Fibroblast of skin of left biceps (primary cell): ENCODE data around the gene KMT2D.

Source experiments
- DNase-seq, 2 experiments: peaks; one replicate each; pipeline ENCODE4 v3.0.0-alpha.2; 2013; ENCODE audit warnings: low read depth in 2 of 2

Gene KMT2D

DNA sequence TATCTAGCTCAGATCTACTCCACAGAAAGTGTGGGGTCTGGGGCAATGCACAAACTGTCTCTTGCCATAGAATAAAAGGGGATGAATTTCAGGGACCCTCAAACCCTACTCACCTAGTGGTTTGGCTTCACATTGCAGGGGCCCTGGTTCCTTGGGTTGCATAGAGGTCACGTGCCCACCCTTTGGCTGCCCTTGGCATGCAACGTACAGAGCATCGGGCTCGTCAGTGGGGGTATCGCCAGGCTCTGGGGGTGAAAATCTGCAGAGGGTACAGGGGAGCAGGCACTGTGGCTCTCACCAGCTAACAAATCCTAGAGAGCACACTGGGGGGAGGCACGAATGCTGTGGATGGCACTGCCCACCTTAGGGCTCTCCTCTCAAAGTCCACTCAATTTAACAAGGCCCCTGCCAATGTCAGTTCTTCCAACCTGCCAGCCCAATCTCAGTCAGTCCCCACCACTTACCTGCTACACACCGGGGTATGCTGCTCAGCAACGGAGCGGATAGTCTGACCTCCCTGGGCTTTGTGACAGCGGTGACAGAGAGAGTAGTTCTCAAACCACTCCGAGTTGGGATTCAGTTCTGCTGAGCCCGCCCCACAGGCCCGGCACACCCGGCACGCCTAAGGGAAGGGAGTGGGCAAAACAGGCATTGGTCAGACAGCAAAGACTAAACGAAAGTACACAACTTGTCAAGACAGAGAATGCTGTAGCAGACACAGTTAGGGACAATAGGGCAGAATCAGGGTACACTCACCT lies 8.0 kb downstream of the KMT2D start:
- no peak for DNase-seq

DNA sequence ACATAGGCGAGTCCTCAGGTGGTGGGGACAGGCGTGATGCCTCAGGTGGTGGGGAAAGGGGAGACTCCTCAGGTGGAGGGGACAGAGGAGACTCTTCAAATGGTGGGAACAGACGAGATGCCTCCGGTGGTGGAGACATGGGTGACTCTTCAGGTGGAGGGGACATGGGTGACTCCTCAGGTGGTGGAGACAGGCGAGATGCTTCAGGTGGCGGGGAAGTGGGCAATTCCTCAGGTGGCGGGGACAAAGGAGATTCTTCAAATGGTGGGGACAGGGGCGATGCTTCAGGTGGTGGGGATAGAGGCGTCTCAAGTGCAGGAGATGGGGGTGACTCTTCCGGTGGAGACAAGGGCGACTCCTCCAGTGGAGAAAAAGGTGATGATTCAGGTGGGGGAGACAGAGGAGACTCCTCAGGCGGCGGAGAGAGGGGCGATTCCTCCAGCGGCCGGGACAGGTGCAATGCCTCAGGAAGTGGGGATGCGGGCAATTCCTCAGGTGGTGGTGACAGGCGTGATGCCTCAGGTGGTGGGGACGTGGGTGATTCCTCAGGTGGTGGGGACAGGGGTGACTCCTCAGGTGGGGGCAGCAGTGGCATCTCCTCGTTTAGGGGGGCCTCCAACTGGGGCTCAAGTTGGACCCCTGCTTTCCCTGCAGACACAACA lies 8.7 kb downstream of the KMT2D start:
- no peak for DNase-seq

DNA sequence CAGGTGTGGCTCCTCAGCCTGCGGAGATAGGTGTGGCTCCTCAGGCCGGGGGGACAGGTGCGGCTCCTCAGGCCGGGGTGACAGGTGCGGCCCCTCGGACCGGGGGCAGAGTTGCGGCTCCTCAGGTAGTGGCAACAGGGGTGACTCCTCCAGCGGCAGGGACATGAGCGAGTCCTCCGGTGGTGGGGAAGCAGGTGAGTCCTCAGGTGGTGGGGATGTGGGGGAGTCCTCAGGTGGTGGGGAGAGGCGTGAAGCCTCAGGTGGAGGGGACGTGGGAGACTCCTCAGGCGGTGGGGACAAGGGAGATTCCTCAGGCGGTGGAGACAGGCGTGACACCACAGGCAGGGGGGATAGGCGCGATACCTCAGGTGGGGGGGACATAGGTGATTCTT lies 9.2 kb downstream of the KMT2D start:
- no peak for DNase-seq

DNA sequence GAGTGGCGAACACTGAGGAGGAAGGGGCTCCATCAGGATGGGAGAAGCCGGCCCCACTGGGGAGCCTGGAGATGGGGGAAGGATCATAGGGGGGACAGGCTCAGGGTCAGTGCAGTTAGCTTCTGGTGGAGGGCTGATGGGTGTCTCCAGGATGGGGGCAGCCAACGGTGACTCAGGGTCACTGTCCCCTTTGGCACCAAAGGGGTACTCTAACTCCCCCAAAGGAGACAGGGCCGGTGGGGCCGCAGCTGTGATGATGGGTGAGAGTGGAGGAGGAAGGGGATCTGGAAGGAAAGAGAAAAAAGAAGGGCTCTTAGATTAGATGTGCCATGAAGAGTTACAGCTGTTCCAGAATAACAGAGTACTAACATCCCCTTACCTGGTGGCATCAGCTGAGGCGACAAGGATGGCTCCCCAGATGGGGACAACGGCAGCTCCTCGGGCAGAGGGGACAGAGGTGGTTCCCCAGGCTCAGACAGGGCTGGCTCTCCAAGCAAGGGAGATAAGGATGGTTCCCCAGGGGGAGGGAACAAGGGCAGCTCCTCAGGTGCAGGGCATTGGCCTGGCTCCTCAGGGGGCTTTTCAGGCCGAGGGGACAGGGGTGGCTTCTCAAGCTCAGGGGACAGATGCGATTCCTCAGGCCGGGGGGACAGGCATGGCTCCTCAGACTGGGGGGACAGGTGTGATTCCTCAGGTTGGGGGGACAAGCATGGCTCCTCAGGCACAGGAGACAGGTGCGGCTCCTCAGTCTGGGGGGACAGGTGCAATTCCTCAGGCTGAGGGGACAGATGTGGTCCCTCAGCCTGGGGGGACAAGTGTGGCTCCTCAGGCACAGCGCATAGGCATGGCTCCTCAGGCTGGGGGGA lies 9.9 kb downstream of the KMT2D start:
- DNase-seq: no peak

DNA sequence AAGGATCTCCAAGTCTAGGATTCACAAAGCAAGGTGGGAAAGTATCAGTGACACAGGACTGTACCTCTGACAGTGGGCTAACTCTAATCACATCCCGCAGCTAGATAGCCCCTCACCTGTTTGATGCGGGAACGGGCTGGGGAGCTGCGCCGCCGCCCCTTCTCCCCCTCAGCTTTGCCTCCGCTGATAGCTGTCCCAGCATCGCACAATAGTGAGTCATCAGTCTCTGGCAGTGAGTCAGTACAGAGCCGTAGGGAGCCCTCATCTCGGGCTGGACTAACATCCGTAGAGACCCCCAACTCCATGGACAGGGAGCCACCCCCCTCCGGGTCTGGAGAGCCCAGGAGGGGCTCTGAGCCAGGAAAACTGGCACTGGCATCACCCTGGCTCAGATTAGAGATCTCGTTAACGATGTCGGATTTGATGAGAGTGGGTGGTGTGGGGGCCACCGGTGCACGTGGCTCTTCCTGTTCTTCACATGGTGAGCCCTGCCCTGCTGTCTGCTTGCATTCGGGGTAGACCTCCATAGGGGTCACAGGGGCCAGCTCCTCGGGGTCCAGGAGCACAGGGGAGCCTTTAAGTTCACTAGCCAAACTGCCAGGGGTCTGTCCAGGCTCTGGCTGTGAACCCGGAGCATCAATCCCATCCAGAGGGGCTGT lies 10.9 kb downstream of the KMT2D start:
- no peak for DNase-seq

DNA sequence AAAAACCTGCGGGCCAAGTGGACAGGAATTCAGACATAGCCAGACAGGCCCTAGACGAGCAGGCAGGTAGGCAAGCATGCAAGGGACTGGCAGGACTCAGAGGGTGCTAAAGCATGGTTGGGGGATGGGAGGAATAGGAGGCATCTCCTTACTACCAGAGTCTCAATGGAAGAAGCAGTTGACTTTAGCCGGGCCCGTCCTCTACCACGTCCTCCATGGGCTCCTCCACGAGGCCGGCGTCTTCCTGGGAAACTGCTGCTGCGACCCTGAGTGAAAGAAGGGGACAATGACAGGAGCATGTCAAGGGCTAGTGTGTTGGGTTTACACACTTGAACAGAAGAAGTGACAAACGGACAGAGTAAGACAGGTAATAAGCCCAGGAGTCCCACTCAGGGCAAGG lies 11.6 kb downstream of the KMT2D start:
- DNase-seq: no peak

DNA sequence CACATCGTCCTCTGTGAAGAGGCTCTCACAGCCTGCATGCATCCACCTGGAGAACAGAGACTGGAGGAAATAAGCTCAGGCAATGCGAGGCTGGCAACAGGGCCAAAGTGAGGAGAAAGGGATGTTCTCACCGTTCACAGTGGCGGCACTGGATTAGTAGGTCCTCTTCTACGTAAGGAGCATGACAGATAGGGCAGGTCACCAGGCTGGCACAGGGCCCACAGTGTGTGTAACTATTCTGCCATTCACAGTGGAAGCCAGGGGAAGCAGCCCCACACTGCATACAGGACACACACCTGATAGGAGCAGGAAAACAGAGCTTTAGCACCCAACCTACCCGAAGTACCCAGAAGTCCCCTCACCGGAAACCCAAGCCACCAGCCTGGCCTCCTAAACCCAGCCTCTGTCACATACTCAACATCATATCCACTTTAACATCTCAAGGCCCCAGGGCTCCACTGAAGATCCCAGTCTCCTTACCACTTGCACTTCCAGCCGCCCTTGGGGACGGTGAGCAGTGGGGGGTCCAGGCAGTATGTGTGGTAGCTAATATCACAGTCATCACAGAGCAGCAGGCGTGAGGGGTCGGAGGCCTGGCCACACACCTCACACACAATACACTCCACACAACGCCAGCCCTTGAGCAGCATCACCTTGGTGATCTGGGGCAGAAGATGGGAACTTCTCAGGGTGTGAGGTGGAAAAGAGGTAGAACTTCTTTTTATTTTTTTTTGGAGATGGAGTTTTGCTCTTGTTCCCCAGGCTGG lies 14.3 kb downstream of the KMT2D start:
- no peak for DNase-seq

DNA sequence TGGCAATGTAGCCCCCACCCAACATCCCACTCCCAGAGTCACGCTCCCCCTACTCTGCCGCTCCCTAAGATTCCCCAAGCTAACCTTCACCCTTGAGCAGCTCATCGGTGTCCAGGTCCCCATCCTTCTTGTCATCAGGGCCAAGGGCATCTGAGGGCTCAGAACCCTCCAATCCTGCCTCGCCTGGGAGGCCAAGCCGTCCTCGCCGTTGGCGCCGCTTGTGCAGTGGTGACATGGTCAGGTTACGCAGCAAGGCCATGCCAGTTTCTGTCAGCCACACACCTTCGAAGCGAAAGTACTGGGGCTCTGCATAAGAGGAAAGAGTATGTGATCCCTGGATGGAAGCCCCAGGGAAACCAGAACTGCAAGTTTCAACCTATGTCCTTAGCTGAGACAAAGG lies 15.9 kb downstream of the KMT2D start:
- DNase-seq: no peak

DNA sequence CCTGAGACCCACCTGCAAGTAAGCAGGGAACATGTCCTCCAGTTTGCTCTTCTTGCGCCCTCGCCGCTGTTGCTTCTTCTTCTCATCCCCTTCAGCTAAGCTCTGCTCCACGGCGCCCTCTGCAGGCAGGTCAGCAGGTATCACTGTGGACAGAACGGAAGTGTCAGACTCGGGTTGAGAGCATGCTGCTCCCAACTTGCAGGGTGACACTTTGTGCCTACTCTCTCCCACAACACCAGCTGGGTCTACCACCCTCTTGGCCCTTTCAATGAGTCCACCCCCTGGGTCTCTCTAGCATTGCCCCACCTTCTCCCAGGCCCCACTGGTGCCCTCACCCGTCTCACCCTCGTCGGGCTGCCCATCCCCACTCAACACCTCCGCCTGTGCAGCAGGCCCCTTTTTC lies 16.7 kb downstream of the KMT2D start:
- DNase-seq: no peak

DNA sequence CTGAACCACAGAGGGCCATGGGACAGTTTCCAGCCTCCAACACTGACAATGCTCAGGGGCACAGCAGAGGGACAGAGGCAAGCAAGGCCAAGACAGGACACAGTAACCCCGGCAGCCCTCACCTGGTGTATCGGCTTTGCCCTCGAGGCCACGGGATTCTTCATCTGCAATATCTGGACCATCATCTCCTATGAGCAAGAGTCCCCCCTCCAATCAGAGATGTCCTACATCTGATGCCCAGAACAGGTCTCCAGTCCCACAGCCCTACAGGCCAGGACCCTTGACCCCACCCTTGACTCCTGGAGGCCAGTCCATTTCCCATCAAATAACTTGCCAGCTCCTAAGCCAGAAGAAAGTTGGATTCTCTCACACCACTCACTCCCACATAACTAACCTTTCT lies 17.4 kb downstream of the KMT2D start:
- no peak for DNase-seq

DNA sequence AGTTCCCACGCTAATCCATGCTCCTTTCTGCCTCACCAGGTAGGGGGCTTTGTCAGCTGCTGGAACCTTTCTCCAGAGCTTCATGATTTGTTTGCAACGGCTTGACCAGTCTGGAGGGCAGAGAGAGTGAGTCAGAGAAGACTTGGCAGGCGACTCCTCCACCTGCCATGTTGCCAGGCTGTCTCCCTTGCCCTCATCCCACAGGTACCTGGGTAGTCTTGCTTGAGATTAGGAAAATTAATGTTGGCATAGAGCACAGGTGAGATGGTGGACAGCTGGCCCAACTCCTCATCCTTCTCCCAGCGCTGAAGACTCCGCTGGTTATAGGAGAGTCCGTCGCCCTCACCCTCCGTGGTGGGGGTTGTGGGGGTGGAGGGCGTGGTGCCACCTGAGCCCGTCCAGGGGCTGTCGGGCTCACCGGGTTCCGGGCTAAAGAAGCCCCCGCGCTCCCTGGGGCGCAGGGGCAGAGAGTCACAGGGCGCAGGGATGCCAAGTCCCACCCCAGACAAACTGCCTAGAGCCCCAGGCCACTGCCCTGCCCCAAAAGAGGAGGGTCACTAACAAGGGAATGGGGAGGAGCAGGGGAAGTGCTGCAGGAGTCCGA lies 18.6 kb downstream of the KMT2D start:
- no peak for DNase-seq

DNA sequence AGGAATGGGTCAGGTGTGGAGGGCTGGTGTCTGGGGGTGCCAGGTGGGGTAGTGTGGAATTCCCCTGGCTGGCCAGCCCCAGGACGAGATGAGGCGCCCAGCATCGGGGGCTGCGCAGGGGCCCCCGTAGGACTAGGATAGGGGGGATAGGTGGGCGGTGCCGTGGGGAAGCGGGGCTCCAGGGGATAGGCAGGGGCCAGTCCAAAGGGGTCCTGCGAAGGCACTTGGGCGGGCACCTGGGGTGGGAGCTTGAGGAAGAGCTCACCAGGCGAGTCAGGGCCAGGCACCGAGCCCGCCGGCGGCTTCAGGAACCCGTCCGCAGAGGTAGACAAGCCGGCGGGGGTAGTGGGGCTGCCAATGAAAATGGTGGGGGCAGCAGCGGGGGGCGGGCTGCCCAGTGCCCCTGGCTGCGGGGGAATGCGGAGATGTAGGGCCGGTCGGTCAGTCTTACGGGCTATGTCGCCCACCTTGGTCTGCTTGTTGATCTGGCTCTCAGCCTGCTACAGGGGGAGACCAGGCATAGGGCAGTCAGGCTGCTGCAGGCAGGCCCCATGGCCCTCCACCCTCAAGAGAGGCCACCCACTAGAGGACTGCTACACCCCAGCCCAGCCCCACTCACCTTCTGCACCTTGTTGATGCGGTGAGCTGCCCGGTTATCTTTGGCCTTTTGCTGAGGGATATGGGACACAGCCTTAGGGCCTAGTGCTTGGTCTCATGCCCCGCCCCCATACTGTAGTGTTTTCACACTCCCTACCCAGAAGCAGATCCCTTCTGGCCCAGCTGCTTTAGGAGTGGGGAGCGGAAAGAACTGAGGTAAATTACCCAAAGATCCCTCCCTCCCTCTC lies 19.3 kb downstream of the KMT2D start:
- no peak for DNase-seq

DNA sequence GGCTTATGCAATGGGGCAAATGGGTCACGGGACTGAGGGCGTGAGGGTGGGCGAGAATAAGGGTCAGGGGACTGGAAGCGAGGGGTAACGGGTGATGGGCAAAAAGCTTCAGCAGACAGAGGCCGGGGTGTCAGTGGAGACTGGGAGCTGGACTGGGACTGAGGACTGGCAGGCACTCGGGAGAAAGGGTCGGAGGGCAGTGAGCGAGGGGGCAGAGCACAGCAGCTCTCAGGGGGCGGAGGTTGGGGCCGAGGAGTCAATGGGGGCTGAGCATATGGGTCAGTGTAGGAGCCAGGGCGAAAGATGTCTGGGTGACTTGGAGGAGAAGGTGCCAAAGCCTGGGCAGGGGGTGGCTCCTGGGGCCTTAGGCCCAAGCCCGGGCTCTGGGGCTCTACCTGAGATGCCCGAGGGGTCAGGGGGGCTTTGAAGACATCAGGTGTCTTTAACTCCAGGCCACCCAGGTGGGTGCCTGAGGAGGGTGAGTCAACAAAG lies 20.2 kb downstream of the KMT2D start:
- DNase-seq: no peak

DNA sequence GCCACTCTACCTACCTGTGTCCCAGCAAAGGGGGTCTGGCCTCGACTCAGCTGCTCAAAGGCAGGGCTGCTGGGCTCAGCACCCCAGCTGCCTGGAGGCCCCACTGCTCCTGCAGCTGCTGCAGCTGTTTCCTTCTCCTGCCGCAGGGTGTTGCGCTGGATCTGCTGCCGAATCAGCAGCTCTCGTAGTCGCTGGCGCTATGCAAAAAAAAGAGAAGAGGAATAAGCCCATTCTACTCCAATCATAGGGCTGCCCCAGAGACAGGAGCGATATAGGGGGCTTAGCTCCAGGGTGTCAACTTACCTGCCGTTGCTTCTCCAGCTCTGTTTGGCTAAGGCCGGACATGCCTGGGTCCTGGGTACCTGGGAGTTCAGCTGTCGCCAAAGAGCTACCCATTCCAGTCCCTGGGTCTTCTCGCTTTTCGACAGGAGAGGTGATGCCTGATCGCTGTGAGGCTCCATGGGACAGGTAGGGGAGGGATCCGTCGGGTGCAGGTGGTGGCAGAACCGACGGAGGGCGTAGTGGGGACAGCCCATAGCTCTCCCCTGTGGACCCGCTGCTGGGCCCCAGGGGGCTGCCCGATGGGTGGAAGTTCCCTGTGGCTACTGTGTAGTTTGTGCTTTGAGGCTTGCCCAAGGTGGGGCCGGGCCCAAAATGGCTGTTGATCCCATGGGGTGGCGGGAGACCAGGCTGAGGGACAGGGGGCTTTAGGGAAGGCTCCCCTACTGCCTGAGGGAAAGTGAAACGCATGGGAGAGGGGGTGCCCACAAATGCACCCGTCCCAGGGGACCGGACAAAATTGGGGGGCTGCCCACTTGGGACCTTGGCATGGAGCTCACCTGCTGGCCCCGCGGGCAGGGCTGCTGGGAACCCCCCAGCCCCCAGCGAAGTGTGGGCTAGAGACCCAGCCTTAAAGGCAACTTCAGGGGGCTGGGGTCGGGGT lies 20.9 kb downstream of the KMT2D start:
- no peak for DNase-seq

DNA sequence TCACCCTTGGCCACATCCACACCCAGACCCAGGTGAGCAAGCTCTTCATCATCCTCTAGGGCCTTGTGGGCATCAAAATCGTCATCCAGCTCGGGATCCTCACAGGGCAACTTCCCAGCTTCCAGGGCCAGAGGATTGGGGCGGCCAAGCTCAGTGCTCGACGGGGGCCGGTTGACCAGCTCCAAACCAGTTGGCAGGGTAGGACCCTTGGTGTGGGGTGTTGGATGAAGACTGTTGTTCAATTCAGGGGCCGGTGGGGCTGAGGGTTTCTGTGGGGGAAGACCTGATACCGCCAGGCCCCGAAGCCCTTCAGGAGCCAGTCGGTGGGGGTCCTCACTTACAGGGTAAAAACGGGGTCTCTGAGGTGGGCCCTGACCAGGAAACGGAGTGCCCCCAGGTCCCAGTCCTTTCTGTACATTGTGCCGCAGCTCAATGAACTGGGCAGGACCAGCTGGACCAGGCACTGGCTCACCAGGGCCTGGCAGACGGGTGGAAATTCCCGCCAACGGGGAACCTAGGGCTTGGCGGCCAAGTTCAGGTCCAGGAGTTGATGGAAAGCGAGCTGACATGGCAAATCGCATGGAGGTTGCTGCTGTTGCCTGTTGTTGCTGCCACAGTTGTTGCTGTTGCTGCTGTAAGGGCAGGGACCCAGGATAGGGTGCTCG lies 22.2 kb downstream of the KMT2D start:
- DNase-seq: no peak

DNA sequence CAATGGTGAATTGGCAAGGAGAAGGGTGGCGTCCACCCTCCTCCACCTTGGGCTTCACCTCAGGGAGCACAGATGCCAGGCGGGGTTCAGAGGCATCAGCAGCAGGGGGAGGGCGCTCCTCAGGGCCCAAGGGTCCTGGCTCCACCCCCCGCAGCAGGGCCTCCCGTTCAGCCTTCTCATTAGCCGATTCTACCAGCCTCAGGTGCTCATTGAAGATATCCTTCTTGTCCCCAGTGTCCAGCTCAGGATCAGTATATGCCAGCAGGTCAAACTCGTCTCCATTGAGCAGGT lies 22.7 kb downstream of the KMT2D start:
- DNase-seq: no peak

DNA sequence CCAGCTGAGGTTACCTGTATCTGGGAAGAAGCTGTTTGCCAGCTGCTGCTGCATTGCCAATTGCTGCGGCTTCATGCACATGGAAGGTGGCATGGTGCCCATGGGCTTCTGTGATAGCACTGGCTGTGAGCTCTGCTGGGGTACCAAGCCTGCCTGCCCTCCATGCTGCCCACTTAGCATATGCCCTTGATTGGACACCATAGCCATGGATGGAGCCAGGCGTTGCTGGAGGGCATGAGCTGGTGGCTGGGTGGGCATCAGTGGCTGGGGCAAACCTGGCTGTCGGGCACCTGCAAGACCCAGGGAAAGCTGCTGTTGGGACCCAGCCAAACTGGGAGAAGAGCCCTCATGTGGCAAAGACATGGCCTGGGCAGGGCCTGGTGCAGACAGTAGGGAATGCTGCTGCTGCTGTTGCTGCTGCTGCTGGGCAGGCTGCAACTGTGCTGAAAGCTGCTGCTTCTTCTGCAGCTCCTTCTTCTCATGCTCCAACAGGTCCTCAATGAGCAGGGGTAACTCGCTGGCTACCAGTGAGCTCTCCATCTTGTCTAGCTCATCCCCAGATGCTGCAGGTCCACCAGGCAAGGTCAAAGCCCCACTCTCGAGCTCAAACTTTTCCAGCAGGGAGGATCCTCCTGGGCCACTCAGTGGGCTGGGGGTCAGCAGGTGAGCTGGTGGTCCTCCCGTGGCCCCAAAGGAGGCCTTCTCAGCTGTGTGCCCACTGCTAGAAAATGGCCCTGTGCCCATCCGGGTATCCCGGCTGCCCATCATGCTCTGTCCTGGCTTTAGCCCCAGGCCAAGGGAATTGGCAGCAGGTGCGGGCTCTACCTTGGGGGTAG lies 23.3 kb downstream of the KMT2D start:
- no peak for DNase-seq

DNA sequence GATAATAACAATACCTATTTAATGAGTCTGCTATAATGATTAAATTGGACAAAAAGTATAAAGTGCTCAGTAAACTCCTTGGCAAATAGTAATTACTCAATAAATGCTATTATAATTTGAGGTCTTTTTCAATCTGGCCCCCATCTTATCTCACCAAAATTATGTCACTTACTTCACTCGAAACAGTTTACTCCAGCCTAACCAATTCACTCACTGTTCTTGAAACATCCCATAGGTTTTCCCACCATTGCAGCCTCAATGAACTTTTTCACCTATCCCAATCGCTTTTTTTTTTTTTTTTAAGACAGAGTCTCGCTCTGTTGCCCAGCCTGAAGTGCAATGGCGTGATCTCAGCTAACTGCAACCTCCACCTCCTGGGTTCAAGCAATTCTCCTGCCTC lies 24.6 kb downstream of the KMT2D start:
- no peak for DNase-seq
